HG03558 (cell line): ENCODE results near the gene ZFP36L2.
A peak's percentile ranks its signal among the peaks of the same experiment; 100 is the strongest.

ENCODE experiments used
- ATAC-seq: cut with Tn5 transposase; IDR thresholded peaks from one replicate; pipeline ENCODE4 v1.9.1; 2021; ENCODE audit warnings: moderate number of reproducible peaks; ENCODE audit not compliant: unreplicated experiment; ENCODE audit errors: extremely low read depth

Gene ZFP36L2

DNA sequence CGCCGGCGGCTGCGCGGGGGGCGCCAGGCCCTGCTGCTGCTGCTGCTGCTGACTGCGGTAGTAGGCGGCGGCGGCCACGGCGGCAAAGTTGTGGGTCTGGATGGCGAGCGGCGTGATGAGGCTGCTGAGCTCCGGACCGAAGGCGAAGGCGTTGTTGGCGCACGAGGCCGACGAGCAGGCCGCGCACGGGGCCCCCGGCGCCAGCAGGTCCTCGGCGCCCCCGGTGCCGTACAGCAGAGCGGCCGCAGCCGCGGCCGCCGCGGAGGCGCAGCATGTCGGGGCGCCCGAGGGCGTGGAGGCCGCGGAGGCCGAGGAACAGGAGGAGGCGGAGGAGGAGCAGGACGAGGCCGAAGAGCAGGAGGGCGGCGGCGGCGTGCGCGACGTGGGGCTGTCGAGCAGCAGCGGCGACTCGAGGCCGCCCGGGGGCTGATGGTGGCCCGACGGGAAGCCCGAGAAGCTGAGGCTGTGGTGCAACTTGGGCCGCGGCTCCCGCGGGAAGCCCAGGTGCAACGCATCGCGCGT is 1.8 kb downstream of the ZFP36L2 start:
- no peak for ATAC-seq

GRCh38 chr2:43224131-43224570 is 2.3 kb downstream of the ZFP36L2 start:
- no peak for ATAC-seq

DNA sequence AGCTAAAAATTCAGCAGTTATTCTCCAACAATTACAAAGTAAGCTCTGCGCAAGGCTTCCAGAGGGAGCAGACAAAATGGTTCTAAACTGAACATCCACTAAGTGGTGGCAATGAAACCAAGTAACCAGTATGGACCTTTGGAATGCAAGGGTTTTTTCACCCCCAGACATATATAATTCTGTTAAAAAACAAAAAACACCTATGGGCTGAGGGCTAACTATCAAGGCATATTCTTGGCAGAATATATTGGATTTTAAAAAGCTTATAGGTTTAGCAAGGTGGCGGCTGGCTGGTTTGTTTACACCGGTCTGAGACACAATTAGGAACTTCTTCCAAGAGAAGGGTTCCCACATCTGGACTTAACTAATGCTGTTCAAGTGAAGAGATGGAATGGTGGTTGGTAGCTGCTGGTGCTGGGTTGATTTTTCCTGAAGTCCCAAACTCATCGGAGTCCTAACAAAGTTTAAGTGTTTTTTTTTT is 2.8 kb downstream of the ZFP36L2 start:
- ATAC-seq, result no peak

GRCh38 chr2:43222475-43223309 is 3.7 kb downstream of the ZFP36L2 start:
- ATAC-seq, result no peak

DNA sequence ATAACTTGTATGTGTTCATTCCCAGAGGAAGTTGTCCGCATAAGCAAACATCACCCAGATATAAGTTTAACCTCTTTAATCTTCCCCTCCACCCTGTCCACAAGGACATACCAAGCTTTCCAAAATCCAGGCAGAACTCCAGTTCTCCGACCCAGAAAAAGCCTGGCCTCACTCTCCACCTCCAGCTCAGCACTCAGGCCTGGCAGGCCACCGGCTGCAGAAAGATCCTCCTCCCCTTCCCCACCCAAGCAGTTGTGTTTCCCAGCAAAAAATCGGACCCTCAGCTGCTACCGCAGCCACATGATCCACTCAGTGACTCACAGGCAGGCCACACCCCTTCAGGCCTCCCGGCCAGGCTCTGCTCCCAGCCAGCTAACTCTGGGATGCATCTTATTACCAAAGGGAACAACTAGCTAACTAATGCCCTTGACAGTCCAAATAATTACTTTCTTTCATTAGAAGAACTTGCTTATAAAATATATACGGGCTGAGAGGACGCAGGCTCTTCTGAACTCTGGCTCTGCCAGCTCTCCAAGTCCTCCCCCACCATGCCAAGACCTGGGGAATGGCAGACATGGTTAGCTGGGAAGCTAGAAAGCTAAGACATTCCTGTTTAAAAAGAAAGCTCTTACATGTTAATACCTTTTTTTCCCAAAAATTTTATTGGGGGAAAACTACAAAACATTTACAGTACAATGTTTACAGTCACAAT is 4.5 kb downstream of the ZFP36L2 start:
- no peak for ATAC-seq

DNA sequence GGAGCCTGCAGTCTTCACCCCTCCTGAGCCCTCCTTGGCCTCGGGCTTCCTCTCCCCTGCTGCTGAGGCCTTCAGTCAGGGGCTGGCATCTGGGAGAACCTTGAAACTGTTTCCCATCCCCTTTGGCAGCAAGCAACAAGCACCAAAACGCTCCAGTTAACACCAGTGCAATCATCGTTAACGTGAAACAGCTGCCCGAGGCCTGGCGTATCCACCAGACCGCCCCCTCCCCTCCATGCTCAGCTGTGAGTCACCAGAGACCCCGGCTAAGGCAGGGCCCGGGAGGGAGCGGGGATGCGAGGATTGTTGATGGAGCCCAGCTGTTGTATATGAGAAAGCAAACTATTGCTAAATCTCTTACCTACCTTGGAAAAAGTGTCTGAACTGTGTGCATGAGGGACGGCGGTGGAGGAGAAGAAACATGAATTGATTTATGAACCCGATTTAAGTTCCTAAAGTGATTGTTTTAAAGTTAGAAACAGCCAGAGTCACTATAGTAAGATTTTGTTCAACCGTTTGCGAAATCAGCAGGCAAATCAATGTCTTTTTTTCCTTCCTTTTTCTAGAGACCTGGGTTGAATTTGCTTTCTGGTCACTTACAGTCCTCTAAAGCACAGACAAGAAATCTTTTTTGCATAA is 5.2 kb downstream of the ZFP36L2 start:
- no peak for ATAC-seq

DNA sequence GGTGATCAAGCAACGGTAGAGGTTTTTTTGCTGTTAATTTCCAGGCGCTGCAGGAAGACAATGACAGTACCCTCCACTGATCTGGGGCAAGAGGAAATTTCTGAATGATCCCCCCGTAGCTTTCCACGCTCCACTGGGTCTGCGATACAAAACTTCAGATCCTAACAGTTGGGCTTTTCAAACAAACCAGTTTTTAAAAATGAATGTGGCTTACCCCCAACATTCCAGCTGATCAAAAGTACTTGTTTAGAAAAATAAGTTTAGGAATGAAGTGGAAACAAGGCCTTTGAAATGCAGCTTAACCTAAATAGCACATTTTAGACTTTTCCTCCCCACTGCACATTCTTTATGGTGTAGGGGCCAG is 5.7 kb downstream of the ZFP36L2 start:
- no peak for ATAC-seq

GRCh38 chr2:43220229-43220751 is 6.1 kb downstream of the ZFP36L2 start:
- ATAC-seq, result no peak

DNA sequence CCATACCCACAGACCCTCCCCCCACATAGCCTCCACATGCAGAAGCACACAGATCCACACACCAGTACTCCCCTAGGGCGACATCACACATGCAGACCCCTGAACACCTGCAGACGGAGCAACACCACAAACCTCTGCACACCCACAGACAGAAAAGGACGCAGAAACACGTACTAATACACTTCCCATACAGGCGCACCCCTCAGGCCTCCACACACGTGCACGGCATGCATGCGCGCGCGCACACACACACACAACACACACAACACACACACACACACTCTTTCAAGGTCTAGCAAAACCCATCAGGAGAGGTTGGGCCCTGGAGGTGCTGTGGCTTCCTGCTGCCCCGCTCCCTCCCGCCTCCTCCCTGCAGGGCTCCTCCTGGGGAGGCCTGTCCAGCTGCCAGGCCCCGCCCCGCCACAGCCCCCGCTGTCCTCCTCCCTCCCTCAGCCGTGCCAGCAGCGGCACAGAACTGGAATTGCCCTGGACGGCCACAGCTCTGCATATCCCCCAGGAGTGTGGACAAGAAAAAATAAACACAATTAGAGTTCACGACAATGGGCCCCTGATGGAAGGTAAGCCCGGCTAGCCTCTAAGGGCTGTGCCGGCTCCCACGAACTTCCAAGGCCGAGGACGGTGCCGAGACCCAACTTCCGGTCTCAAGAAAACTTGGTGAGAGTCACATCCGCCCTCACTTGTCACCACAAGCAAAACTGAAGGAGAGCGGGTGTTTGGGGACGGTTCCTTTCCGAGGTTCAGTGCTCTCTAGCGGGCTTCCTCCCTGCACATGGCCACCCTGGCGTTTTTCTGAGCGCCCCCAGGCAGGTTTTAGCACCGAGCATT is 6.8 kb downstream of the ZFP36L2 start:
- peak; percentile 31 for ATAC-seq

DNA sequence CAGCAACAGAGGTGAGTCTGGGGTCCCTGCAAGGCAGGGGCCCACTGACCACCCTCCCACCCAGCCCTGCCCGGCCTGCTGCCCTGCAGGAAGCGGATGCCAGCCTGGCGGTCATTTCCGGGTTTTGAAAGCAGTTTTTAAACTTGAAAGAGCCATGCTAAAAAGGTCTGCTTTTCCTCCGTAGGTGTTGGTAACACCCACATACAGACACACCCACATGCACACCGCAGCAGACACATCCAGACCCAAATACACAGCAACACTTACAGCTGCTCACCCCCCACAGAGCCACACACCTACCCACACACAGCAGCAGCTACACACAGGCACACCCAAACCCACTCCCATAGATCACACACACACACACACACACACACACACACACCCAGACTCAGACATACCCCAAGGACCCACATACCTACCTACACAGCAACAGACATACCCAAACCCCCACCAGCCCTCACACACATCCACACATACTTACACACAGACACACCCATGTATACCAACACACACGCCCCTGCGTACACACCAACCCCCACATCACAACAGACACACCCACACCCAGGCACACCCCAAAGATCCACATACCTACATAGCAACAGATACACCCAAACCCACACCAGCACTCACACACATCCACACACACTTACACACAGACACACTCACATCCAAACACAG is 7.6 kb downstream of the ZFP36L2 start:
- ATAC-seq, result no peak

- no peak for ATAC-seq
Observed at GRCh38 chr2:43218155-43218701, 8.2 kb downstream of the ZFP36L2 start.

- ATAC-seq, result no peak
Observed at GRCh38 chr2:43217228-43218154, 8.9 kb downstream of the ZFP36L2 start.

GRCh38 chr2:43216629-43217028 is 9.8 kb downstream of the ZFP36L2 start:
- ATAC-seq, result no peak

GRCh38 chr2:43215673-43216255 is 10.6 kb downstream of the ZFP36L2 start:
- ATAC-seq, result no peak

GRCh38 chr2:43214253-43214652 is 12.2 kb downstream of the ZFP36L2 start:
- no peak for ATAC-seq

GRCh38 chr2:43212931-43213330 is 13.5 kb downstream of the ZFP36L2 start:
- ATAC-seq, result no peak

DNA sequence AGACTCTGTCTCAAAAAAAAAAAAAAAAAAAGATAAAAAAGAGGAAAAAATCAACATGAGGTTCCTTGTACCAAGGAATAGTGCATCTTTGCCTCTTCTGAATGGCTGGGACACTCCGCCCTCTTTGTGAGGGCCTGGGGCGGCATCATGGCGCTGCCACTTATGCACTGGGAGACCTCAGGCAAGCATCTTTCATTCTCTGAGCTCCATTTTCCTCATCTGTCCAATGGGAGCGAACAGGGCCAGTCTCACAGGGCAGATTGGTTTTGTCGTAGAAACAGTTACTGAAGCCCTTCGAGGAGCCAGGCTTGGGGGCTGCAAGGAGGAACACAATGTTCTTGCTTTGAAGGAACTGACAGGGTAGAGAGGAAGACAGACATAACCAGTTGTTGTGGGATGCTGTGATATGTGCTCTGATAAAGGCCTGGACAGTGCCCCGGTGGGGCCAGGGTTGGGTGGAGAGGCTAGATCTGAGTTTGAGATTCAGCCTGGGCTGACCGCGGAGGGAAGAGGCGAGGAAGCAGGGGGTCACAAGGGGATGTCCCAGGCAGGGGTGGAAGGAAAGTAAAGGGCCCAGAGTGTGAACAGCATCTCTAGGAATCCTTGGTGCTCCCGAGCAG is 14.1 kb downstream of the ZFP36L2 start:
- no peak for ATAC-seq
